ENCODE results near the gene ZNF808.
A peak's percentile ranks its signal among the peaks of the same experiment; 100 is the strongest.
"Not testable (repeated sequence)": the region's sequence is repeated elsewhere in the genome, so short reads cannot be mapped to it uniquely, and the experiment has no call there.

ZNF808 gene

GRCh38 chr19:52536448-52536800 lies 9.0 kb downstream of the ZNF808 start:
- peak; percentile 39 for DNase-seq

GRCh38 chr19:52538815-52539214 lies 11.3 kb downstream of the ZNF808 start:
- DNase-seq: not testable (repeated sequence)

GRCh38 chr19:52541176-52541575 lies 13.7 kb downstream of the ZNF808 start:
- not testable (repeated sequence) for DNase-seq

- no peak for DNase-seq
These were observed 14.1 kb downstream of the ZNF808 start for GRCh38 chr19:52541608-52542007.

- not testable (repeated sequence) for DNase-seq
These were observed 15.1 kb downstream of the ZNF808 start for GRCh38 chr19:52542541-52542940.

- DNase-seq: no peak
These were observed 15.7 kb downstream of the ZNF808 start for GRCh38 chr19:52542984-52543664.

GRCh38 chr19:52554216-52554971 lies 26.9 kb downstream of the ZNF808 start:
- no peak for DNase-seq

GRCh38 chr19:52557231-52557995 lies 29.9 kb downstream of the ZNF808 start:
- no peak for DNase-seq

GRCh38 chr19:52558732-52559445 lies 31.4 kb downstream of the ZNF808 start:
- not testable (repeated sequence) for DNase-seq

GRCh38 chr19:52561611-52562010 lies 34.1 kb downstream of the ZNF808 start:
- DNase-seq: not testable (repeated sequence)

GRCh38 chr19:52566121-52566520 lies 38.7 kb downstream of the ZNF808 start:
- DNase-seq: no peak

- DNase-seq: no peak
These were observed 39.1 kb downstream of the ZNF808 start for GRCh38 chr19:52566588-52566987.

GRCh38 chr19:52567921-52568320 lies 40.5 kb downstream of the ZNF808 start:
- DNase-seq: no peak

GRCh38 chr19:52569638-52569999 lies 42.2 kb downstream of the ZNF808 start:
- peak; percentile 79 for DNase-seq

- peak; percentile 88 for DNase-seq
These were observed 42.8 kb downstream of the ZNF808 start, which contains the start of gene ZNF701 for GRCh38 chr19:52570000-52570861. TSS of gene ZNF701 (plus strand) at chr19:52570287. CDS start at chr19:52574148, 3,861 bp downstream.

- no peak for DNase-seq
These were observed 57.4 kb downstream of the ZNF808 start for GRCh38 chr19:52584736-52585440.

- DNase-seq: no peak
These were observed 58.1 kb downstream of the ZNF808 start for GRCh38 chr19:52585604-52586003.

GRCh38 chr19:52590728-52591127 lies 63.3 kb downstream of the ZNF808 start:
- no peak for DNase-seq

- DNase-seq: no peak
These were observed 64.8 kb downstream of the ZNF808 start for GRCh38 chr19:52592301-52592700.

GRCh38 chr19:52593441-52593840 lies 66.0 kb downstream of the ZNF808 start:
- not testable (repeated sequence) for DNase-seq

- DNase-seq: no peak
These were observed 71.8 kb downstream of the ZNF808 start for GRCh38 chr19:52599241-52599640.
